Omental fat pad (tissue), 4 donors: ENCODE results near the gene ERICH2. TPM values are rescaled to one million over a fixed set of nuclear protein-coding genes. Genes with fewer than 3 reads are reported as not detected.

Source experiments
- ATAC-seq: fragments of 150-250 bp; one replicate; pipeline ENCODE4 v1.9.1; 2016; ENCODE audit warnings: mild to moderate bottlenecking, moderate library complexity; ENCODE audit not compliant: low FRiP score
- DNase-seq: peaks from one replicate; pipeline ENCODE4 v3.0.0-alpha.2; 2019; ENCODE audit warnings: low spot score
- CTCF ChIP-seq, 3 donors: fragments of 450-650 bp; IDR thresholded peaks; one replicate each; pipeline ENCODE4 v1.5.1; 2016 to 2017; ENCODE audit warnings: antibody characterized with exemption in 3 of 3, mild to moderate bottlenecking in 3 of 3, moderate library complexity in 2 of 3
- total RNA-seq, 4 donors: library from RNA; depleted of rRNA; stranded (reverse); fragments of >200 nt; gene quantifications; one replicate each; pipeline ENCODE4 v1.1.0, GENCODE V29; 2016

ERICH2 gene
- total RNA-seq, 4 donors from 2014 or later, result not detected

GRCh38 chr2:170778900-170779299 is 8.7 kb downstream of the ERICH2 start:
- no peak for ATAC-seq
- DNase-seq, result no peak
- no peak for TF ChIP-seq CTCF (IDR thresholded peaks at IDR 0.05)

- ATAC-seq (no peak), DNase-seq (no peak)
- TF ChIP-seq CTCF (IDR thresholded peaks at IDR 0.05), result no peak
These were observed 9.1 kb downstream of the ERICH2 start for GRCh38 chr2:170779304-170779703.

- TF ChIP-seq CTCF (IDR thresholded peaks at IDR 0.05), result no peak
- DNase-seq (no peak), ATAC-seq (no peak)
These were observed 12.5 kb downstream of the ERICH2 start for GRCh38 chr2:170782673-170783072.

DNA sequence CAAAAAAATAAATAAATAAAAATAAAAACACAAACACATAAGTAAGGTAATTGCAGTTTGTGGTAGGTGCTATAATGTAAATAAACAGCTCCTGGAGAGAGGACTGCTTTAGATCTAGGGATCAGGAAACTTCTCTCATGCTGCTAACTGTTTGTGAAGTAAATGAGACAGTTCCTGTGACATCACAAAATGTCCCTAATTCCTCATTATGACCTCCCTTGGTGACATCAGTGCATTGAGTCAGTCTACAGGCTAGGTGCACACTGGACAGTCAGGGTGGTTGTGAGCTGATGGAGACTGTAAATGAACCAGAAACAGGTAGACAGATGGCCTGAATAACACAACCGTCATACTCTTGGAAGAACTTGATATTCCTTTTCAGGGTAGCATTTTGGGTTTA is 13.4 kb downstream of the ERICH2 start:
- no peak for TF ChIP-seq CTCF (IDR thresholded peaks at IDR 0.05)
- DNase-seq (no peak), ATAC-seq (no peak)

GRCh38 chr2:170798996-170799395 is 28.8 kb downstream of the ERICH2 start:
- DNase-seq (no peak), ATAC-seq (no peak)
- TF ChIP-seq CTCF (IDR thresholded peaks at IDR 0.05), result no peak

DNA sequence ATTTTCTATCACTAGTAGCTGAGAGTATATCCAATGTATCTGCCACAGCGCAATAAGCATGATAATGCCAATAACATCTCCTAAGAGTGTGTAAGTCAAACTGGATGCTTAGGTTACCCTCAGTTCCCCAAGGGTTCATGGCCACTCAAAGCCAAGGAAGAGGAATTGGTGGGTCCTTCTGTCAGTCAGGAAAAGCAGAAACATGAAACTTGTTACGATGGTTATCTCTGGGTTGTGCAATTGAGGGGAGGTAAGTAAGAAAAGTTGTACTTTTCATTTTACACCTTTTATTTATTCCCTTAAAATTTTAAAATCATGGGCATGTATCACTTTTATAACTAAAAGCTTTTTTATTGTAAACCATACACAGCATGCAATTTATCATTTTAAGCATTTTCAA is 36.4 kb downstream of the ERICH2 start:
- no peak for DNase-seq
- ATAC-seq, result no peak
- no peak for TF ChIP-seq CTCF (IDR thresholded peaks at IDR 0.05)

DNA sequence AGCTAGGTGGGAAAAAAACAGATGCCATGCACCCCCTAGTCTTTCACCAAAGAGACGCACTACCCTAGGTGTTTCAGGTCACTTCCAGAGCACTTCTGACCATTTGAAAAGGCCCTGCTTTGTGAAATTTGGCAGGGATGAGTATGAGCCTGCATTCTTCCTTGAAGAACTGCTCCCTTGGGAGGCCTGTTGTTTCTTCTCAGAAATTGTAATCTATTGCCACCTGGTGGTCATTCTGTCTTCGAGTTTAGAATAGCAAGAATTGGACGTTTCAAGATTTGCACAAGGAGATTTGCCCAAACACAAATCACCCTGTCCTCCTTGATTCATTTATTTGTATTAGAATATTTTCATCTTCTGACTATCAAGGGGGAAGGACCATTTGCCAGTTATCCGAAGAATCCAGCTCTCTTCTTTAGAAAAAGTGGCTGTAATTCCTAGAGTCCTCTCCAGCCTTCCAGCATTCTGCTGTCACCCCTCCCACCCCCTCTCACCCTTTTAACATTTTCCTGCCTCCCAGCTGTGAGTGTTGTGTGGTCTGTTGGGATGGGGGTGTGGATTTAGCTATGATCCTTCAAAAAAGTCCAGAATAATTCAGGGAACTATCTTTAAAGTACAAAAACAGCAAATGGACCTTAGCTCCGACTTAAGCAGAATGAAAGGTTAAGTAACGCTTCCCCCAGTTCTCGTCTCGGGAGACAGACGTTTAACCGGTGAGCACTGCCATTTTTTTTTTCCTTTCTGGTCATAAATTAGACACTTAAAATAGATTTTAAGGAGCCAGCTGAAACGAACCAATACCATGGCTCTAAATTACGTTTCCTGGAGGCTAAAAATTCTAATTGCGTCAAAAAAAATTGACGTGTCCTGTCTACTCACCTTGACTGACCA is 42.8 kb downstream of the ERICH2 start:
- TF ChIP-seq CTCF (IDR thresholded peaks at IDR 0.05), result peak in 1 of 3 donors; percentile 21
- ATAC-seq (peak; percentile 60), DNase-seq (no peak)
